ENCODE data around the gene STK17B.

GRCh38 chr2:196131384-196131937 lies 39.9 kb downstream of the STK17B start:
- TF ChIP-seq CTCF (IDR thresholded peaks at IDR 0.05) (peak in 3 of 4 experiments; percentile 15 to 26 (median 25)), POLR2A (IDR thresholded peaks at IDR 0.05) (no peak)

Measured in gastroesophageal sphincter (tissue), 3 donors.